Cortex of kidney (tissue), 1 donor: ENCODE measurements around the gene MUC22.
"Not testable (repeated sequence)": the region's sequence is repeated elsewhere in the genome, so short reads cannot be mapped to it uniquely, and the experiment has no call there.

ENCODE experiments used
- DNase-seq: peaks from one replicate; lab custom pipeline; 2025; lab: John Stamatoyannopoulos, UW

MUC22 gene

DNA sequence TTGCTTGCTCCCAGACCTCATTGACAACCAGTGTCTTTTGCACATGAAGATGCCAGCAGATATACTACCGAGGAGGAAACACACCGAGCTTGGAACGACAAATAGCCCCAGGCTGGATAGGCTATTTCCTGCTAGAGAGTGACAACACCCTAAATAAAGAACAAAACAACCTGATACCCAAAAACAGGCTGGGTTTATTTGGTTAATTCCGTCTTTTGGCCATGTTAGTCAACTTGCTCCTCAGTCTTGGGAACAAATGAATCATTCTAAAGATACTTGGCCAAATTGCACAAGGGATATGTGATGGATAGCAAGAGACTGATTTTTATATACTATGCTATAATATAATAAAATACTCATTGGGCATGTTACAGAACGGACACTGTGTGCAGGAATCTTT lies 11.5 kb upstream of the MUC22 start:
- DNase-seq: no peak

DNA sequence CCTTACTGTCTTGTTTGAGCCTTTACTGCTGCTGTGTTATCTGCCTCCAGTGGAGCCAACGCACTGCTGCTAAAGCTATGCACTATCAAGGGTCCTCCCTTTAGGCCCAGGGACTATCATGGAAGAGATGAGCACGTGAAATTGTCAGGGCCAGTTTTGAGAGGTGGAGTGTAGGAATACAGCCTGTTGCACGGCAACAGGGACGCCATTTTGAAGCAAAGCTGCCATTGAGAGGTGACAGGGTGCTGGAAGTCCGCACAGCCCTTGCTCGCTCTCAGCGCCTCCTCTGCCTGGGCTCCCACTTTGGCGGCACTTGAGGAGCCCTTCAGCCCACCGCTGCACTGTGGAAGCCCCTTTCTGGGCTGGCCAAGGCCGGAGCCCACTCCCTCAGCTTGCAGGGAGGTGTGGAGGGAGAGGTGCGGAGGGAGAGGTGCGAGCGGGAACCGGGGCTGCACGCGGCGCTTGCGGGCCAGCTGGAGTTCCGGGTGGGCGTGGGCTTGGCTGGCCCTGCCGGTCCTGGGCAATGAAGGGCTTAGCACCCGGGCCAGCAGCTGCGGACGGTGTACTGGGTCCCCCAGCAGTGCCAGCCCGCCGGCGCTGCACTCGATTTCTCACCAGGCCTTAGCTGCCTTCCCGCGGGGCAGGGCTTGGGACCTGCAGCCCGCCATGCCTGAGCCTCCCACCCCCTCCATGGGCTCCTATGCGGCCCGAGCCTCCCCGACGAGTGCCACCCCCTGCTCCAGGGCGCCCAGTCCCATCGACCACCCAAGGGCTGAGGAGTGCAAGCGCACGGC lies 10.0 kb upstream of the MUC22 start:
- DNase-seq: not testable (repeated sequence)

GRCh38 chr6:31001281-31001888 lies 8.9 kb upstream of the MUC22 start:
- no peak for DNase-seq

DNA sequence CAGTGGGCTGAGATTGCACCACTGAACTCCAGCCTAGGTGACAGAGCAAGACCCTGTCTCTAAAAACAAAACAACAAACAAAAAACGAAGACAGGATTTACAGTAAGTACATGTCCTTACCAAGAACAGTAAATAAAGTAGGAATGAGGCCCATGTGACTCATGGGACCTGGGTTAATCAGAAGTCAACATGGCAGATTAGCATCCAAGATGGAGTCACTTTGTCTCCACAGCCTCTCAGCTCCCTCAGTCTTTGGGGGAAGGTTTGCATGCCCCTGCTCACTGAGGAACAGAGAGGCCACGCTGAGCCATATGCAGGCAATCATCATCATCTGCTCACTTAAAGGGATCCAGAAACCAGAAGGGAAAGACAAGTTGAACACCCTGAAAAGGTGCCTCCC lies 7.8 kb upstream of the MUC22 start:
- DNase-seq: no peak

DNA sequence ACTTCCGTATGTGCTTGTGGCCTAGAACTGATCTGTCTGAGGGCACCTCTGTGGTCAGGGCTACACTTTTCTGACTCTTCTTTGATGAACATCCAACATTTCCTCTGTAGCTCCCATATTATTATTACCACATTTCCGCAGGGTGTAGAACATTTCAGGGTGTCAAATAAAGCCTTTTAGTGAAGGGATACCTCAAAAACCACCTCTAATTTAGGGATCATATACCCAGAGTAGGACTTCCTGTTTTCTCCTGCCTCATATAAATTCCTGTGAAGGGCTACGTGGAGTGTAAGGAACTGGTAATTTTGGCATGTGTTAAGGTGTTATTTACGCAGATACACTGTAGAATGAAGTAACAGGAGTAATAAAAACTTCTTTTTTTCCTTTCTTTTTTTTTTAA lies 5.5 kb upstream of the MUC22 start:
- no peak for DNase-seq

DNA sequence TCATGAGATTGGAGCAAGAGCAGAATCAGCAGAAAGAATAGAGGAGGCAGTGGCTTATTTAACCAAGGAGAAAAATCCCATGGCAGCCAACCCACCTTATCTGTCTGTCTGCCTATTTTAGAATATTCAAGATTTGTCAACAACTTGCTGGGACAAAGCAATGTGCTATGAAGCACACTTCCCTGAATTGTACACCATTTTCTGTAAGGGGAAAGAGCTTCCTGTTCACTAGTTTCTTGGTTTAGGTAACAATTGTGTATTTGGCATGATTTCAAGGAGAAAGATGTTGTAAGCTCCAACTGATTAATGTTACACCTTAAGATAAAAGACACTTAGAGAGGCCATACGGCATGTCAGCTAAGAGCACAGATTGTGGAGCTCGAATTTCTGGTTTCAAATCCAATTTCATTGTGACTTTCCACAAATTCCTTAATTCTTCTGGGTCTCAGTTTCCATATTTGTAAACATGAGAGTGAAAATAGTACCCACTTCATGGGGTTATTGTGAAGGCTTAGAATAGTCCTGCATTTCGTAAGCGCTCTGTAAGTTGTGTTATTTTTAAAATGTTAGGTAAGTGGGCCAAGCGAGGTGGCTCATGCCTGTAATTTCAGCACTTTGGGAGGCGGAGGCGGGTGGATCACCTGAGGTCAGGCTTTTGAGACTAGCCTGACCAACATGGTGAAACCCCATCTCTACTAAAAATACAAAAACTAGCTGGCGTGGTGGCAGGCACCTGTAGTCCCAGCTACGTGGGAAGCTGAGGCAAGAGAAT lies 4.8 kb upstream of the MUC22 start:
- DNase-seq: no peak

DNA sequence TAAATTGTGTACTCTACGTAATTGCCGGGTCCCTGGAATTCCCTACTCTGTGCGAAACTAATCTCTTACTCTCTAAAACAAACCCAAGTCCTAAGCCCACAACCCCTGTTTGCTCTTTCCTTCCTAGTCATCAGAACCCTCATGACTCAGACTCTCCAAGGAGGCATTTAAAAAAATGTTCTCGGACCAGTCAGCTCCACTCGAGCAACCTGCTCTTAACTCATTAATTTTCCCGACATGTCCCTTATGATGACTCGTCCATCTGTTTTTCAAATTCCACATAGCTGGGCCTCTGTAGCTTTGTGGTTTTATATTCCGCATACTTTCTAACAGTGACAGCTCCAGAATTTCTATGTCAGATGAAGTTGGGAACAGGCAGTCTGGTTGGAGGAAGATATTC lies 2.6 kb upstream of the MUC22 start:
- DNase-seq: no peak

DNA sequence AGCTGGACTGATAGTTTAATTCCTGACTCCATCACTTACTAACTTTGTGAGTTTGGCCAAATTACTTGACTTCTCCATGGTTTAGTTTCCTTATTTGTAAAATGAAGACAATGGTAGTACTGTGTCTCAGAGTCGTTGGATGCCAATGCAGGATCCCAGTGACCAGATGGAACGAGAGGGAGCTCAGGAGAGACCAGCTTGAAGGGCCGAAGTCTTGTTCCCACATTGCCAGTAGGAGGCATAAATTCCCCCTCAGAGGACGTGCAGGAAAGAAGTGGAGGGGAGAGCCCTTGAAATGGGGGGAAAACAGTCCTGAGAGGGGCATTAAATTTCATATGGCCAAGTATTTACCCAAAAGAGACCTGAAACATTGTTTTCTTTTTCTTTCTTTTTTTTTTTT lies 2.1 kb upstream of the MUC22 start:
- DNase-seq: no peak

DNA sequence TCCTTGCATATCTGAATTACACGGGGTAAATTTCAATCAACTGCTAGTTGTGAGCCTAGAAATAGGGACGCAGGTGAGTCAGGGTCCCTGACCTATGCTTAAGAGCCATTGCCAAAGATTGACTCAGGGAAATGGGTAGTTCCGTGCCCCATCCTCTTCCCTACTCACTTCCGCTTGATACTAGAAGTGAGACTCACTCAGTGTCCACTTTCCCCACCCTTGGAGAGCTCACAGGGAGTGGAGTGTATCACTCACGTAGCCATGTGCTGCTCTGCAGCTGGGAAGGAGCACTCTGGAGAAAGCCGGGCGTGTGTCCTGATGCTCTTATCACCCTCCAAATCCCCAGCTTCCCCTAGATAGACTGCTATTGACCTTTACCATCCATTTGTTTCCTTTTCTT lies 543 bp upstream of the MUC22 start:
- no peak for DNase-seq

DNA sequence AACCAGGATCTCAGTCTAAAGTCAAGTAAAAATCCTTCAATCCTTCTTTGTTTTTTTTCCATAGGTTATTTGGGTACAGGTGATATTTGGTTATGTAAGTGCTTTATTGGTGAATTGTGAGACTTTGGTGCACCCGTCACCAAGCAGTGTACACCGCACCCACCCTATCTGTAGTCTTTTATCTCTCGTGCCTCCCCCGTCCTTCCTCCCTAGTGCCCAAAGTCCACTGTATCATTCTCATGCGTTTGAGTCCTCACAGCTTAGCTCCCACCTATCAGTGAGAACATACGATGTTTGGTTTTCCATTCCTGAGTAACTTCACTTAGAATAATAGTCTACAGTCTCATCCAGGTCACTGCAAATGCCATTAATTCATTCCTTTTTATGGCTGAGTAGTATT lies 879 bp downstream of the MUC22 start:
- no peak for DNase-seq

DNA sequence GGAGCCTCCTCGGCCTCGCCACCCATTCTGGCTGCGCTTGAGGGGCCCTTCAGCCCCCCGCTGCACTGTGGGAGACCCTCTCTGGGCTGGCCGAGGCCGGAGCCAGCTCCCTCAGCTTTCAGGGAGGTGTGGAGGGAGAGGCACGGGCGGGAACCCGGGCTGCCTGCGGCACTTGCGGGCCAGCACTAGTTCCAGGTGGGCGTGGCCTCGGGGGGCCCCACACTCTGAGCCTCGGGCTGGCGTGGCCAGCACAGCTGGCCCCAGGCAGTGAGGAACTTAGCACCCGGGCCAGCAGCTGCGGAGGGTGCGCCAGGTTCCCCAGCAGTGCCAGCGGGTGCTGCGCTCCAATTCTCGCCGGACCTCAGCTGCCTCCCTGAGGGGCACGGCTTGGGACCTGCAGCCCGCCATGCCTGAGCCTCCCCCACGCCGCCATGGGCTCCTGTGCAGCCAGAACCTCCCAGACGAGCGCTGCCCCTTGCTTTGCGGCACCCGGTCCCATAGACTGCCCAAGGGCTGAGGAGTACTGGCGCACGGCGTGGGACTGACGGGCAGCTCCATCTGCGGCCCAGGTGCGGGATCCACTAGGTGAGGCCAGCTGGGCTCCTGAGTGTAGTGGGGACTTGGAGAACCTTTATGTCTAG lies 6.5 kb downstream of the MUC22 start:
- DNase-seq: no peak

DNA sequence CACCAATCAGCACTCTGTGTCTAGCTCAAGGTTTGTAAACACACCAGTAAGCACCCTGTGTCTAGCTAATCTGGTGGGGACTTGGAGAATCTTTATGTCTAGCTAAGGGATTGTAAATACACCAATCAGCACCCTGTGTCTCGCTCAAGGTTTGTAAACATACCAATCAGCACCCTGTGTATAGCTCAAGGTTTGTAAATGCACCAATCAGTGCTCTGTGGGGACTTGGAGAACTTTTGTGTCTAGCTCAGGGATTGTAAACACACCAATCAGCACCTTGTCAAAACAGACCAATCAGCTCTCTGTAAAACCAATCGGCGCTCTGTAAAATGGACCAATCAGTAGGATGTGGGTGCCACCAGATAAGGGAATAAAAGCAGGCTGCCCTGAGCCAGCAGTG lies 7.2 kb downstream of the MUC22 start:
- DNase-seq: not testable (repeated sequence)

DNA sequence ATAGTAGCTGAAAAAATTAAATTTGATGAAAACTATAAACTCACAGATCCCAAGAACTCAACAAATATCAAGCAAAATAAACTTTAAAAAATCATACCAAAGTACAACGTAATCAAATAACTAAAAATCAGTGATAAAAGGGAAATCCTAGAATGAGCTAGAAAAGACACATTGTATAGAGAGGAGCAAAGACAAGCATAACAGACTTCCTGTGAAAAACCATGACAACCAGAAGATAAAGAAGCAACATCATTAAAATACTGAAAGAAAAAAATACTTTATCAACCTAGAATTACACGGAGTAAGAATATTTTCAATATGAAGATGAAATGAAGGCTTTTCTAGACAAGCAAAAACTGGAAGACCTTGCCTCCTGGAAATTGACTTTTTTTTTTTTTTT lies 9.8 kb downstream of the MUC22 start:
- DNase-seq: no peak

GRCh38 chr6:31020631-31021255 lies 10.5 kb downstream of the MUC22 start:
- not testable (repeated sequence) for DNase-seq

DNA sequence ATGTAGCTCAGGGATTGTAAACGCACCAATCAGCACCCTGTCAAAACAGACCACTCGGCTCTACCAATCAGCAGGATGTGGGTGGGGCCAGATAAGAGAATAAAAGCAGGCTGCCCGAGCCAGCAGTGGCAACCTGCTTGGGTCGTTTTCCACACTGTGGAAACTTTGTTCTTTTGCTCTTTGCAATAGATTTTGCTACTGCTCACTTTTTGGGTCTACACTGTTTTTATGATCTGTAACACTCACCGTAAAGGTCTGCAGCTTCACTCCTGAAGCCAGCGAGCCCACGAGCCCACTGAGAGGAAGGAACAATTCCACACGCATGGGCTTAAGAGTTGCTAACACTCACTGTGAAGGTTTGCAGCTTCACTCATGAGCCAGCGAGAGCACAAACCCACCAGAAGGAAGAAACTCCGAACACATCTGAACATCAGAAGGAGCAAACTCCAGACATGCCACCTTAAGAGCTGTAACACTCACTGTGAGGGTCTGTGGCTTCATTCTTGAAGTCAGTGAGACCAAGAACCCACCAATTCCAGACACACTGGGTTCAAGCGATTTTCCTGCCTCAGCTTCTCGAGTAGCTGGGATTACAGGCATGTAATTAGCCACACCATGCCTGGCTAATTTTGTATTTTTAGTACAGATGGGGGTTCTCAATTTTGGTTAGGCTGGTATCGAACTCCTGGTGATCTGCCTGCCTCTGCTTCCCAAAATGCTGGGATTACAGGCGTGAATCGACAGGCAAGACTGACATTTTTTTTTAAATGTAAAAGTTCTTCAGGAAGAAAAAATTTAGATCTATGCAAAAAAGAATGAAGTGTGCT lies 11.6 kb downstream of the MUC22 start:
- not testable (repeated sequence) for DNase-seq

GRCh38 chr6:31025595-31025994 lies 15.3 kb downstream of the MUC22 start:
- DNase-seq: no peak

GRCh38 chr6:31031095-31031494 lies 20.8 kb downstream of the MUC22 start:
- no peak for DNase-seq

GRCh38 chr6:31033075-31033474 lies 22.8 kb downstream of the MUC22 start:
- no peak for DNase-seq

DNA sequence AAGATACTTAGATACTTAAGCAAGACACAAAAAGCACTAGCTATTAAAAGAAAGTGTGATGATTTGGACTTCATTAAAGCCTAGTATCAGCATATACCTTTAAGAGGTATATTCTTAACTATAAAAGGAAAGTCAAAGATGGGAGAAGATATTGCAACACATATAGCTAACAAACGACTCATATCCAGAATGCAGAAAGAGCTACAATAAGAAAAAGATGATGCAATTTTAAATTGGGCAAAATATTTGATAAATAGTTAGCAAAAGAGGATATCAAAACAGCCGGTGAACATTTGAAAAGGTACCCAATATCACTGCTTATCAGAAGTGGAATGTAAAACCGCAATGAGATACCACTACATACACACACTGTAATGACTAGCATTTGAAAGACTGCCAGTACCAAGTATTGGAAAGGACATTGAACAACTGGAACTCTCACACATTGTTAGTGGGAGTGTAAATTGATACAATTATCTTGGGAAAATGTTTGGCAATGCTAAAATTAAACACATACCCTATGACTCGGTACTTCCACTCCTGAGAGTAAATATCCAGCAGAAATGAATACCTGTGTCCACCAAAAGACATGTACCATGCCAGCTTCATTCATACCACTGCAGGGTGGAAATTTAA lies 25.7 kb downstream of the MUC22 start:
- no peak for DNase-seq

DNA sequence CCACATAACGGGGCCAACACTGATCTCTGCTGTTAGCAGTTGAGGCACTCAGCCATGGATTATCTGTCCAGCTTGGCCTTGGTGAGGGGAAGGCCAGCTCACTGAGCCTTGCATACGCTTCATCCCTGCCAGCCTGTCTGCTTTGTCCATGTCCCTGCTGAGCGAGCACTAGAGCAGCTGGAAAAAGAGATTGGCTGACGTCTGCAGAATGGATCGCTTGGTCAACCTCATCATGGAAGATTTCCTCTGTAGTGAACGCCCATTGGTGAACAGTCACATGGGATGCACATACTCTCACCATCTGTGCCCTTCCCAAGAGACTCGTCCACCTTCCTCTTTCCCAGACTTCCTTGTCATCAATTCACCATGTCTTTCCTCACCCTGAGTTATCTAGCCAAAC lies 26.9 kb downstream of the MUC22 start:
- DNase-seq: no peak

DNA sequence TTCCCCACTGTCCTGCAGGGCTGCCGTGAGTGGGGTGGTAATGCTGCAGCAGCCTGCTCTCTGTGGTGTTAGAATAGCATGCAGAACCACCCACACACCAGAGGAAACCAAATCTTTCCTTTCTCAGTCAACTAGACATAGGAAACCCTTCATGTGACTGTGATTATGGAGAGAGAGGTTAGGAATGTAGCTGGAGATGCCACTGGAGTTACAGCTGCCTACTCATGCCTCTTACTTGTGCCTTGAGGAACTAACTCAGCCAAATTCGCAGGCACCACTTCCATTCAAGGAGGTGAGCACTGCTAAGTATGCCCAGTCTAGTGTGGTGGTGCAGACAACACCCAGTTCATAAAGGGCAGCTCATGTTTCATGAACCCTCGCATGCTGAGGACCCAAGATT lies 27.4 kb downstream of the MUC22 start:
- DNase-seq: no peak
